Common myeloid progenitor, CD34-positive (primary cell): ENCODE measurements around the gene KANK4.
"Not testable (repeated sequence)": the region's sequence is repeated elsewhere in the genome, so short reads cannot be mapped to it uniquely, and the experiment has no call there.

Experiments
- CTCF ChIA-PET: fragments of 350-600 bp; sonication (Branson Sonifier 250); formaldehyde crosslinking; loops from one replicate; lab custom pipeline; 2021; ENCODE audit warnings: antibody characterized with exemption; lab: Charles Lee
- POLR2A ChIA-PET: fragments of 350-600 bp; sonication (Branson Sonifier 250); formaldehyde crosslinking; loops from one replicate; lab custom pipeline; 2021; ENCODE audit warnings: antibody characterized with exemption; lab: Charles Lee
- DNase-seq, 3 donors: peaks; one replicate each; pipeline versions ENCODE4 v3.0.0 to v3.0.0-alpha.2; 2013
- H3K27ac ChIP-seq, 2 experiments: 1 replicate in 1 of 2; 2 replicates in 1 of 2; pipeline ENCODE4 v1.7.0; 2013; ENCODE audit warnings: inconsistent platforms in 2 of 2, low read length in 2 of 2, mild to moderate bottlenecking in 2 of 2, low read depth in 1 of 2, moderate library complexity in 1 of 2; ENCODE audit not compliant: severe bottlenecking in 2 of 2, insufficient read depth in 1 of 2, poor library complexity in 1 of 2
- H3K27me3 ChIP-seq, 5 experiments: replicated peaks in 2 of 5; 1 replicate in 3 of 5; 2 replicates in 2 of 5; pipeline versions ENCODE4 v1.6.1 to v1.7.0; 2013; ENCODE audit warnings: low read length in 4 of 5, mild to moderate bottlenecking in 2 of 5, moderate library complexity in 2 of 5, inconsistent platforms in 1 of 5; ENCODE audit not compliant: insufficient read depth in 5 of 5, control insufficient read depth in 4 of 5
- H3K36me3 ChIP-seq, 4 experiments: 1 replicate in 2 of 4; 2 replicates in 2 of 4; pipeline versions ENCODE4 v1.6.1 to v1.7.0; 2013; ENCODE audit warnings: low read length in 3 of 4, control low read depth in 1 of 4, mild to moderate bottlenecking in 1 of 4; ENCODE audit not compliant: control insufficient read depth in 4 of 4, insufficient read depth in 4 of 4
- H3K4me1 ChIP-seq, 4 experiments: 1 replicate in 3 of 4; 2 replicates in 1 of 4; pipeline versions ENCODE4 v1.6.1 to v1.7.1; 2013; ENCODE audit warnings: low read length in 3 of 4, mild to moderate bottlenecking in 3 of 4, control low read depth in 1 of 4, inconsistent platforms in 1 of 4, moderate library complexity in 1 of 4; ENCODE audit not compliant: control insufficient read depth in 4 of 4, insufficient read depth in 4 of 4; ENCODE audit errors: control extremely low read depth in 1 of 4
- H3K4me3 ChIP-seq, 7 experiments: 1 replicate in 4 of 7; 2 replicates in 3 of 7; pipeline versions ENCODE4 v1.5.1 to v1.7.0; 2013; ENCODE audit warnings: mild to moderate bottlenecking in 7 of 7, low read length in 6 of 7, moderate library complexity in 6 of 7, inconsistent platforms in 2 of 7, low read depth in 2 of 7, control low read depth in 1 of 7; ENCODE audit not compliant: insufficient read depth in 4 of 7, control insufficient read depth in 1 of 7; ENCODE audit errors: extremely low read depth in 1 of 7
- H3K9me3 ChIP-seq, 5 experiments: 1 replicate in 4 of 5; 2 replicates in 1 of 5; pipeline versions ENCODE4 v1.6.1 to v1.7.1; 2013; ENCODE audit warnings: low read length in 4 of 5, mild to moderate bottlenecking in 2 of 5, inconsistent platforms in 1 of 5, low read depth in 1 of 5, moderate library complexity in 1 of 5; ENCODE audit not compliant: control insufficient read depth in 4 of 5, insufficient read depth in 2 of 5; ENCODE audit errors: control extremely low read depth in 1 of 5
- WGBS: methylation state at CpG from one replicate; pipeline ENCODE4 v1.1.5; 2013; ENCODE audit not compliant: insufficient coverage; 5-methylcytosine and 5-hydroxymethylcytosine counted together

The KANK4 gene

GRCh38 chr1:62240651-62241370 is 78.4 kb downstream of the KANK4 start:
- CTCF ChIA-PET = interaction anchor here (0.6 kb wide), 1 partner anchor 142 kb away, joined by 3 read pairs; no protein-coding TSS in a partner anchor
- 87% methylated on average over 8 of the region's 9 CpGs for WGBS
- Histone ChIP-seq H3K4me1 (no peaks in the 10 kb centered on the region), H3K9me3 (peaks cover 0 to 4% (median 0%) of the 10 kb centered on the region in 5 experiments), H3K36me3 (no peaks in the 10 kb centered on the region), H3K27ac (no peak overlapping the region), H3K27me3 (no peaks in the 10 kb centered on the region), H3K4me3 (no peak overlapping the region)
- DNase-seq = no peak
- POLR2A ChIA-PET = no interaction called here

DNA sequence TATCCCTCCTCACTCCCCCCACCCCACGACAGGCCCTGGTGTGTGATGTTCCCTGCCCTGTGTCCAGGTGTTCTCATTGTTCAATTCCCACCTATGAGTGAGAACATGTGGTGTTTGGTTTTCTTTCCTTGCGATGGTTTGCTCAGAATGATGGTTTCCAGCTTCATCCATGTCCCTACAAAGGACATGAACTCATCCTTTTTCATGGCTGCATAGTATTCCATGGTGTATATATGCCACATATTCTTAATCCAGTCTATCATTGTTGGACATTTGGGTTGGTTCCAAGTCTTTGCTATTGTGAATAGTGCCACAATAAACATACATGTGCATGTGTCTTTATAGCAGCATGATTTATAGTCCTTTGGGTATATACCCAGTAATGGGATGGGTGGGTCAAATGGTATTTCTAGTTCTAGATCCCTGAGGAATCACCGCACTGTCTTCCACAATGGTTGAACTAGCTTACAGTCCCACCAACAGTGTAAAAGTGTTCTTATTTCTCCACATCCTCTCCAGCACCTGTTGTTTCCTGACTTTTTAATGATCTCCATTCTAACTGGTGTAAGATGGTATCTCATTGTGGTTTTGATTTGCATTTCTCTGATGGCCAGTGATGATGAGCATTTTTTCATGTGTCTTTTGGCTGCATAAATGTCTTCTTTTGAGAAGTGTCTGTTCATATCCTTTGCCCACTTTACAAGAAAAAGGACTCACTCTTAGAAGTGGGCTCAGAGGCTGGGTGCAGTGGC is 79.4 kb downstream of the KANK4 start:
- H3K36me3 ChIP-seq, H3K4me3 ChIP-seq, H3K4me1 ChIP-seq, DNase-seq, POLR2A ChIA-PET, CTCF ChIA-PET, H3K27ac ChIP-seq, H3K27me3 ChIP-seq, H3K9me3 ChIP-seq: not testable (repeated sequence)
- no CpG with 5 or more reads among the region's 3 CpGs for WGBS

DNA sequence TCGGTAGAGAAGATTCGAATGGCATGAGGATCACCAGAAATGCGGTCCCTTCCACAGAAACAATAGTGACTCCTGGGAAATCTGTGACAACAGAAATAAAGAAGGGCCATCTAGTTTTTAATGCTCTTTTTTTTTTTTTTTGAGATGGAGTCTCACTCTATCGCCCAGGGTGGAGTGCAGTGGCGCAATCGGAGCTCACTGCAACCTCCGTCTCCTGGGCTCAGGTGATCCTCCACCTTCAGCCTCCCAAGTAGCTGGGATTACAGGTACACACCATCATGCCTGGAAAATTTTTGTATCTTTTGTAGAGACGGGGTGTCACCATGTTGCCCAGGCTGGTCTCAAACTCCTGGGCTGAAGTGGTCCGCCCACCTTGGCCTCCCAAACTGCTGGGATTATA is 80.7 kb downstream of the KANK4 start:
- Histone ChIP-seq H3K27me3 (no peaks in the 10 kb centered on the region), H3K36me3 (no peaks in the 10 kb centered on the region), H3K4me1 (no peaks in the 10 kb centered on the region), H3K27ac (no peak overlapping the region), H3K9me3 (no peaks in the 10 kb centered on the region), H3K4me3 (no peak overlapping the region)
- DNase-seq = no peak
- 98% methylated on average over 6 of the region's 9 CpGs for whole genome bisulfite sequencing
- ChIA-PET POLR2A (no interaction called here), CTCF (no interaction called here)

DNA sequence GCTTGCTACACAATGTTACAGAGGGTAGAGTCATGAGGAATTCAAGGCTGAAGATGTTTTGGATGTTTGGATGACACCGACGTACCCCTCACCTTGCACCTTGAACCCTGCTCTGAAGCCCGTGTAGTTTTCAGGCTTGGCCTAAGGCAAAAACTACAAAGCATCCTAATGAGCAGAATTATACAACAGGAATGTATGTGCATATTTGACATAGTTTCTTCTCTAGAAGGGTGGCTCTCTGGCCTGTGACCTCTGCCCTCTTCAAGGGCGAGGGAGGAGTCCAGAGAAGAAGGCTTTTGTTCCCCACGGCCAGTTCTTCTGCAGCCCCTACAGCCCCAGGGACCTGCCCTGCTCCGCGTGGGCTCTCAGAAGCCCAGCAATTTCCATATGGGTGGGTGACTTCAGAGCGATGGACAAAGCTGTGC is 81.3 kb downstream of the KANK4 start:
- Histone ChIP-seq H3K4me1 (no peaks in the 10 kb centered on the region), H3K27ac (no peak overlapping the region), H3K9me3 (no peaks in the 10 kb centered on the region), H3K36me3 (no peaks in the 10 kb centered on the region), H3K27me3 (no peaks in the 10 kb centered on the region), H3K4me3 (no peak overlapping the region)
- no peak for DNase-seq
- 97% methylated on average over 5 of the region's 8 CpGs for WGBS
- ChIA-PET CTCF (no interaction called here), POLR2A (no interaction called here)

- Histone ChIP-seq H3K9me3 (no peaks in the 10 kb centered on the region), H3K36me3 (no peaks in the 10 kb centered on the region), H3K27me3 (no peaks in the 10 kb centered on the region), H3K4me3 (no peak overlapping the region), H3K4me1 (no peaks in the 10 kb centered on the region), H3K27ac (no peak overlapping the region)
- no peak for DNase-seq
- POLR2A ChIA-PET = no interaction called here
- WGBS = 97% methylated on average over 4 of the region's 4 CpGs
- CTCF ChIA-PET = no interaction called here
Measured at GRCh38 chr1:62237361-62237760, 81.9 kb downstream of the KANK4 start.

GRCh38 chr1:62235576-62235975 is 83.7 kb downstream of the KANK4 start:
- CTCF ChIA-PET = no interaction called here
- Histone ChIP-seq H3K27me3 (no peaks in the 10 kb centered on the region), H3K27ac (no peak overlapping the region), H3K9me3 (no peaks in the 10 kb centered on the region), H3K4me3 (no peak overlapping the region), H3K4me1 (no peaks in the 10 kb centered on the region), H3K36me3 (no peaks in the 10 kb centered on the region)
- POLR2A ChIA-PET = no interaction called here
- DNase-seq = no peak
- WGBS = no CpG with 5 or more reads among the region's 2 CpGs

DNA sequence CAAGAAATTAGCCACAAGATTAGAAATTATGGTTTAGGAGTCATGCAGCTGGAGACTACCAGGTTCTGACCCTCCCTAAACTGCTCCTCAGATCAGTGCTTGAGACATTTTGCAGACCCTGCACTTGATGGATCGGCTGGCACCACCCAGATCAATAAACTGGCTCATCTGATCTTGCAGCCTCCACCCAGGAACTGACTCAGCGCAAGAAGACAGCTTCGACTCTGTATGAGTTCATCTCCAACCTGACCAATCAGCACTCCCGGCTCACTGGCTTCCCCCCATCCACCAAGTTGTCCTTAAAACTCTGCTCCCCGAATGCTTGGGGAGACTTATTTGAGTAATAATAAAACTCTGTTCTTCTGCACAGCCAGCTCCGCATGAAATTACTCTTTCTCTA is 84.5 kb downstream of the KANK4 start:
- no peak for DNase-seq
- POLR2A ChIA-PET = no interaction called here
- no peaks in the 10 kb centered on the region for H3K27me3 ChIP-seq
- H3K9me3 ChIP-seq = no peaks in the 10 kb centered on the region
- no peak overlapping the region for H3K27ac ChIP-seq
- no peaks in the 10 kb centered on the region for H3K36me3 ChIP-seq
- WGBS = 86% methylated on average over 2 of the region's 6 CpGs
- H3K4me1 ChIP-seq = no peaks in the 10 kb centered on the region
- no peak overlapping the region for H3K4me3 ChIP-seq
- CTCF ChIA-PET = no interaction called here
